ENCODE measurements around the gene LGALS12.
A peak's percentile ranks its signal among the peaks of the same experiment; 100 is the strongest.

Gene LGALS12, protein sequence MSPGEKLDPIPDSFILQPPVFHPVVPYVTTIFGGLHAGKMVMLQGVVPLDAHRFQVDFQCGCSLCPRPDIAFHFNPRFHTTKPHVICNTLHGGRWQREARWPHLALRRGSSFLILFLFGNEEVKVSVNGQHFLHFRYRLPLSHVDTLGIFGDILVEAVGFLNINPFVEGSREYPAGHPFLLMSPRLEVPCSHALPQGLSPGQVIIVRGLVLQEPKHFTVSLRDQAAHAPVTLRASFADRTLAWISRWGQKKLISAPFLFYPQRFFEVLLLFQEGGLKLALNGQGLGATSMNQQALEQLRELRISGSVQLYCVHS
- total RNA-seq = 0 to 6.9 (median 0.86) reads per million in 17 experiments

DNA sequence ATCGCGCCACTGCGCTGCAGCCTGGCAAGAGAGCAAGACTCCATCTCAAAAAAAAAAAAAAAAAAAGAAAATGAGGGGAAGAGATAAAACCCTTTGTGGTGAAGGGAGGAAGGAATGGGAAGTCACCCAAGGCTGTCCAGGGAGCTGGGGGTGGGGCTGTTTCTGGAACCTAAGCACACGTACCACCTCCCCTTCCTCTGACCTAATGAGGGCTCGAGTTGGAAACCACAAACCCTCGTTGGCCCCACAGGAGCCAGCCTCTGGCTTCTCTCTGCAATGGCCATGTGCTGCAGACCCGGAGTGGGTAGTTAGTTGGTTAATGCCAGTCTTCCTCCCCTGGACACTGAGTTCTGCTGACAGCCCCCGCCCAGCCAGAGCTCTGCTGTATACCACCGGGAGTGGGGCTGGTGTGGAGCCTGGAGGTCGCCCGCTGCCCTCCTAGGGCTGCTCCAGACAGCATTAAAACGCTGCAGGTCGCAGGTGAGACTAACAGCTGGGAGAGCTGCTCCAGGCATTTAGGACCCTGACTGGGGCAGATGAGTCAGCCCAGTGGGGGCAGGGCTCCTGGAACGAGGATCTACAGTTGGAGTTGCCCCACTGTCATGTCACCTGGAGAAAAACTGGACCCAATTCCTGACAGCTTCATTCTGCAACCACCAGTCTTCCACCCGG lies at the start of gene LGALS12:
LGALS12 (plus strand) TSS at position 228 of the 672 bp plus-strand sequence; CDS start at position 603, 375 bp downstream.
- DNase-seq = peak; percentile 52 to 73 (median 68)

GRCh38 chr11:63459586-63459985 lies 46.3 kb upstream of the LGALS12 start:
- DNase-seq = no peak

GRCh38 chr11:63462137-63462536 lies 43.7 kb upstream of the LGALS12 start:
- peak; percentile 33 to 71 (median 62) for DNase-seq

GRCh38 chr11:63470311-63470710 lies 35.6 kb upstream of the LGALS12 start:
- DNase-seq = no peak

DNA sequence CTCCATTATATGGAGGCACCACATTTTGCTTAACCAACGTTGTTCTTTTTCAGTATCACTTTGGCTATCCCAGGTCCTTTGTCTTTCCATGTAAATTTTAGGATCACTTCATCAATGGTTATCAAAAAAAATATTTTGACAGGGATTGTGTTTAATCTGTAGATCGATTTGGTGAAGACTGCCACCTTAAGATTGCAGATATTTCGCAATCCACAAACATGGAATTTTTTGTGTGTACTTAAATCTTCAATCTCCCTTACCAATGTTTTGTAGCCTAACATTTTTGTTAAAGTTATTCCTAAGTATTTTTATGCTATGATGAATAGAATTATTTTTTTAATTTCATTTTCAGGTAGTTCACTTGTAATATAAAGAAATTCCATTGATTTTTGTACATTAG lies 33.5 kb upstream of the LGALS12 start:
- no peak for DNase-seq

DNA sequence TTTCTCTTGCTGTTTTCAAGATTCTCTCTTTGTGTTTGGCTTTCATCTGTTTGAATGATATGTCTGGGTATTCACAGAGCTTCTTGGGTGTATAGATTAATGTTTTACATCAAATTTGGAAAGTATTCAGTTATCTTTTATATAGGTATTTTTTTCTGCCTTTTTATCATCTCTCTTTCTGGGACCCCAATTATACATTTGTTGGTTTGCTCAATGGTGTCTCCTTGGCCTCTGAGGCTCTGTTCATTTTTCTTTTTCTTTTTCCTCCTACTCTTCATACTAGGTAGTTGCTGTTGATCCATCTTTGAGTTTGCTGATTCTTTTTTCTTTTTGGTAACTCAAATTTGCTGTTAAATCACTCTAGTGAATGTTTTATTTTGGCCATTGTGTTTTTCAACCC lies 29.3 kb upstream of the LGALS12 start:
- DNase-seq = no peak

GRCh38 chr11:63478896-63479295 lies 27.0 kb upstream of the LGALS12 start:
- peak; percentile 71 to 84 (median 74) for DNase-seq

DNA sequence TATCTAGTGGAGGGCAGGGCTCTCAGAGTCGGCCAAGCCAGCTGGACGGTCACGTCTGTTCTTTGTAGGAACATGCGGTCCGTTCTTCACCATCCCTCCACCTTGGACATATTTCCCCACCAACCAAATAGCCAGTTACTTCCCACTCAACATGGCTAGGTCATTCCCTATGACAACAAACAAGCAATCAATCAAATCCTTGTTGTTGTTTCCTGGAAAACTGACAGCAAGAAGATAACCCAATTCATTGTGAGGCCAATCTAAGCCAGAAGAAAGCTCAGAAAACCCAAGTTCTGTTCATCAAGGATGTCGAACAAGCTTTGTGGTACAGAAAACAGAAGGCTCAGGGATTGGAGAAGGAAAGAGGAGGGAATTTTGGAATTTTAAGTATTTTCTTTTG lies 25.8 kb upstream of the LGALS12 start:
- DNase-seq = no peak

- DNase-seq = no peak
These were observed 20.1 kb upstream of the LGALS12 start for GRCh38 chr11:63485777-63486176.

DNA sequence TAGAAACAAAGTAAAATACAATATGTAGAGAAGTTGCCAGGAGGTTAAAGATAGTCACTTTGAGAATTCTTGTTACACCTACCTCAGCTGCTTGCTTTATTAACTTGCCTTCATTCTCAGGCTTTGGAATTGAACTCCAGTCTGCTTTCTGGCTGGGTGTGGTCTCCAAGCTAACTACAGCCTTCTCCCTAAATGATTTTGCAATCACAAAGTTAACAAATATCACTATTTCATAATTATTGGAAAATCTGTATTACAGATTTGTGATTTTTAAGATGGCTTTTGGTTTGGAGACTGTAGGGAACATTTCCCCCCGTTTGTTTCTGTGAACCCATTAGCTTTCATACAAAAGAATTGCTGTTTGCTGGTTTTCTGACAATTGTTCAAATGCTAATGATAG lies 17.1 kb upstream of the LGALS12 start:
- DNase-seq = no peak

DNA sequence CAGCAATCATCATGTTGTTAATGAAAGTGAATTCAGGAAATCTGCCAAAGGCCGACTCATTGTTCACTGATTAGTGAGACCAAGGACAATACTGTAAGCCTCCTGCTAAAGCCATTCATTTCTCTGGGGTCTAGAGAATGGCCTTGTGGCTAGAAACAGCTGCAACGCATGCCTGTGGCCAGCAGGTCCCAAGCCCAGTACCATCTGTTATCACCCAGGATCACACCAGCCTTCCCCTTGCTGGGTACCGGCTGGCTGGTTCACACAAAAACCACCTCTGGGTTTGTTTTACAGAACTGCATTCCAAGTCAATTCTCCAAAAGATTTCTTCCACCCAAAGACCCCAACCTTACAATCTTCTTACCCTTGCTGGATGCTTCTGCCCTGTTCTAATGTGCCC lies 16.0 kb upstream of the LGALS12 start:
- no peak for DNase-seq

- peak in 3 of 4 experiments; percentile 25 to 64 (median 47) for DNase-seq
These were observed 15.2 kb upstream of the LGALS12 start, which contains the start of gene PLAAT5 for GRCh38 chr11:63490551-63491239. PLAAT5 (minus strand) TSS chr11:63491167; CDS start chr11:63491034, 133 bp downstream.

GRCh38 chr11:63491240-63491587 lies 14.7 kb upstream of the LGALS12 start:
- no peak for DNase-seq

DNA sequence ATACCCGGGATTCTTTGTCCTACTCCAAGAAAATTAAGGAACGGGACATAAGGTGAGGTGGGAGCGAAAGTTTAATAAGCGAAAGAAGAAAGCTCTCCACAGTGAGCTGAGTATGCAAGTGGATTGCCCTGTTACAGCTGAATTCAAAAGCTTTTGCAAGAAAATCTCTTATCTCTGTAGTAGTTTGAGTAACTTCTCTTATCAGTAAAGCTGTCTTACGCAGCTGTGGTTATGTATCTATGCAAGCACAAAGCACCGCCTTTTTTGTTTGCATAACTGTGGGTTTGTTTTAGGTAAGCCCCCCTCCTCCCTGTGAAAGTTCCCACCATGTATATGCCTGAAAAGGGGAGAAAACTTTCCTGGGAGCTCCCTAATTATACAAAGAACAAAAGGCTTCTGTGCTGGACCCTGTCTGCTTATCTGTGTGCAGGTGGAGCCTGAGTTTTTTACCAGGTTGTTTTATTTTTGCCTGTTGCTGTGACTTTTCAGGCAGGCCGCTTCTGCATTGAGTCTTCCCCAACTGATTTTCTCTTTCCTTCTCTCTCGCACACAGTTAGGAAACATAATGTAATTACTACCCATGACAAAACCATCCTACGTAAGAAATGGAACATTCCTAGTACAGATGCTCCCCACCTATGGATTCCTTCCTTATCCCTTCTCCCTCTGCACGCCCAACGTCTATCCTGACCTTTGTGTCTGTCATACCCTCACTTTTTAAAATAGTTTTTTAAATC lies 14.1 kb upstream of the LGALS12 start:
- no peak for DNase-seq

DNA sequence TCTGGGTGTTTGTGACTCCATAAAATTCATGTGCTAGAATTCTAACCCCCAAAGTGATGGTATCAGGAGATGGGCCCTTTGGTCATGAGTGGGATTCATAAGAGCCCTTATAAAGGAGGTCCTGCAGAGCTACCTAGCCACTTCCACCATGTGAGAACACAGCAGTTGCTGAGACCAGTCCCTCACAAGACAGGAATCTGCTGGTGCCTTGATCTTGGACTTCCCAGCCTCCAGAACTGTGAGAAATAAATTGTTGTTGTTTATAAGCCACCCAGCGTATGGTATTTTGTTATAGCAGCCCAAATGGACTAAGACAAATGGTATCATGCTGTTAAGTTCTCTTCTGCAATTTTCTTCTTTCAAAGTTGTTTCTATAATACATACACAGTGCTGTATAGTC lies 13.4 kb upstream of the LGALS12 start:
- DNase-seq = no peak

GRCh38 chr11:63493127-63493526 lies 12.8 kb upstream of the LGALS12 start:
- DNase-seq = no peak

GRCh38 chr11:63494975-63495374 lies 10.9 kb upstream of the LGALS12 start:
- no peak for DNase-seq

DNA sequence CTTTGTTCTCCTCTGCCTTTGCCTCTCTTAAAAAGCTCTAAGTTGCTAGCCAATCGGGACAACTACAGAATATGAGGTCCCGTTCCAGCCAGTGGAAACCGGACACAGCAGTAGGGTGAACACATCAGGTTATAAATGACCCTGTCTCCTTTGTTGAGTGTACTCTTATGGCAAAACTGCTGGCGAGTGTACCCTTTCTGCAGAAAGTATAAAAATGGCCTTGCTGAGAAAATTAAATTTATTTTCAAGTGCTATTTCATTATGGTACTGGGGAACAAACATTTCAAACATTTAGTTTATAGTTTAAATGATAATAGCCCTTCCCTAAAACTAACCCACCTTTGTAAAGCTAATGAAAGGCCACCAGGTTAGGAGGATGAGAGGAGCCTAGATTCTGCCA lies 6.0 kb upstream of the LGALS12 start:
- no peak for DNase-seq

DNA sequence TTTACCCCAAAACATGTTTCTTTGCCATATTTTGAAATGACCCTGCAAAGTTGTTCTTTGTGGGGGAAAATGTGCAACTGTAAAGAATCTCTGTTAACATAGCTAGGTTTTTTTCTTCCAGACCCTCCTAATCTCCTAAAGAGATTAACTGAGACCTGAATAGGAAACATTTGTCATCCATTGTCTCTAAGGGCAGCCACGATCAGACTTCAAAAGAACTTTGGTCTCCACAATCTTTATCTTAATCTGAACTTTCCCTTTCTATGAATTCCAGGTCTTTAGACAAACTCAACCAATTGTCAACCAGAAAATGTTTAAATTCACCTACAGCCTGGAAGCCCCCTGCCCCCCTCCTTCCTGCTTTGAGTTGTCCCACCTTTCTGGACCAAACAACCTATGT lies 4.6 kb upstream of the LGALS12 start:
- DNase-seq = no peak

DNA sequence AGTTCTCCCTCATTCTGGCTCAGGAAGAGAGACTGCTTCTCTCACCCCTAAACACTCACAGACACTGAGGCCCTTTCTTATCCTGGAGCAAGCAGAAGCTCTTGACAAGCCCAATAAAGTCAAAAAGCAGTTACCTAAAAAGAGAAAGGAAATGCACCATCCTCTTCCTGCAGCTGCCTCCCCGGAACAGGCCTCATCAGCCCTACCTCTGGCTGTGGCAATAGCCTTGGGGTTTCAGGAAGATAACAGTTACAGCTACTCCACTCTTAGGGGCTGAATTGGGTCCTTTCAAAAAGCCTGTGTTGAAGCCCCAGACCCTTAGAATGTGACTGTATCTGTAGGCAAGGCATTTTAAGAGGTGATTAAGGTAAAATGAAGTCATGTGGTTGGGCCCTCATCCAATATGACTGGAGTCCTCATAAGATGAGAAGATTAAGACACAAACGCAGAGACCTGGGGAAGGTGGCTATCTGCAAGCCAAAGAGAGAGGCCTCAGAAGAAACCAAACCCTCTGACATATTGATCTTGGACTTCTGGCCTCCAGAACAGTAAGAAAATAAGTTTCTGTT lies 3.5 kb upstream of the LGALS12 start:
- DNase-seq = no peak

- DNase-seq = peak; percentile 73 to 88 (median 83)
These were observed 2.4 kb upstream of the LGALS12 start for GRCh38 chr11:63503492-63503891.

- no peak for DNase-seq
These were observed 1.8 kb upstream of the LGALS12 start for GRCh38 chr11:63504054-63504453.

All from suppressor macrophage (primary cell).